SK-N-SH treated with all-trans-retinoic acid at 6 μM for 48 hours (cell line): ENCODE results near the gene RFPL2.

Experiments used
- ARNTL ChIP-seq: fragments of 450-650 bp; formaldehyde crosslinking; IDR thresholded peaks from 2 replicates; pipeline ENCODE4 v1.5.0; 2020; ENCODE audit warnings: low read depth, mild to moderate bottlenecking, moderate library complexity, borderline replicate concordance
- BACH2 ChIP-seq: fragments of 250-450 bp; sonication (Bioruptor Pico); IDR thresholded peaks from 2 replicates; pipeline ENCODE4 v1.9.0; 2021; ENCODE audit warnings: mild to moderate bottlenecking, borderline replicate concordance
- PPARA ChIP-seq: fragments of 250-450 bp; sonication (Bioruptor Pico); IDR thresholded peaks from 2 replicates; pipeline ENCODE4 v1.5.0; 2020; ENCODE audit warnings: mild to moderate bottlenecking, borderline replicate concordance
- TCF4 ChIP-seq: fragments of 250-450 bp; sonication (Bioruptor Pico); IDR thresholded peaks from 2 replicates; pipeline ENCODE4 v1.8.0; 2021; ENCODE audit warnings: mild to moderate bottlenecking, moderate library complexity, borderline replicate concordance
- TOX ChIP-seq: fragments of 250-450 bp; sonication (Bioruptor Pico); IDR thresholded peaks from 2 replicates; pipeline ENCODE4 v1.8.0; 2021; ENCODE audit warnings: mild to moderate bottlenecking, moderate library complexity, borderline replicate concordance
- ZFP3 ChIP-seq: fragments of 250-450 bp; sonication (Bioruptor Pico); IDR thresholded peaks from 2 replicates; pipeline ENCODE4 v1.5.0; 2020; ENCODE audit warnings: mild to moderate bottlenecking, moderate library complexity
- ZFP30 ChIP-seq: fragments of 450-650 bp; formaldehyde crosslinking; IDR thresholded peaks from 2 replicates; pipeline ENCODE4 v1.5.0; 2022; ENCODE audit warnings: mild to moderate bottlenecking, moderate library complexity
- ZNF565 ChIP-seq: fragments of 450-650 bp; formaldehyde crosslinking; conservative IDR thresholded peaks from 2 replicates; pipeline ENCODE4 v1.5.0; 2020; ENCODE audit warnings: low read depth, mild to moderate bottlenecking, moderate library complexity
- TF ChIP-seq, protein P1 (sequence below): fragments of 250-450 bp; sonication (Bioruptor Pico); IDR thresholded peaks from 2 replicates; pipeline ENCODE4 v1.5.1; 2020; ENCODE audit warnings: low read depth, mild to moderate bottlenecking, moderate library complexity
- TF ChIP-seq, protein P2 (sequence below): fragments of 250-450 bp; sonication (Bioruptor Pico); IDR thresholded peaks from 2 replicates; pipeline ENCODE4 v1.8.0; 2020; ENCODE audit warnings: mild to moderate bottlenecking, moderate library complexity, borderline replicate concordance
- TF ChIP-seq, protein P3 (sequence below): fragments of 250-450 bp; sonication (Bioruptor Pico); IDR thresholded peaks from 2 replicates; pipeline ENCODE4 v1.5.1; 2021; ENCODE audit warnings: mild to moderate bottlenecking, moderate library complexity

DNA sequence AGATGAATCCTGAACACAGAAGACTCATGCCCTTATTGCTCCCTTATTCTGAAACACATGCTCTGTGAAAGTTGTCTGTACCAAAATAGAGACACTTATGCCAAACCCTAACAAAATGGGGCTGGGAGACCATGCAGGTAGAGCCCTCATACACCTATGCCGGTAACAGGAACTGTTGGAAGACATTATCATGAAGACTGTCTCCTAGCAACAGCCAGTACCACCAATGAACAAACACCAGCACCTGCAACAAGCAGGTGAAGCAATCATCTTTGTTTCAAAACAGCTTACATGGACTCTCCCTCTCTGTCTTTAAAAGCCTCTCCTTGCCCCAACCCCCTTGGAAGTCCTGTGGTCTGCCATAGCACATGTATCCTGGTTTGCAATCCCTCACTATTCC, 33.0 kb upstream of the RFPL2 start:
- TF ChIP-seq ZNF565 (CRISPR knock-in tag) = no peak
- TF ChIP-seq ARNTL (CRISPR knock-in tag) = no peak
- TF ChIP-seq, protein P1, sequence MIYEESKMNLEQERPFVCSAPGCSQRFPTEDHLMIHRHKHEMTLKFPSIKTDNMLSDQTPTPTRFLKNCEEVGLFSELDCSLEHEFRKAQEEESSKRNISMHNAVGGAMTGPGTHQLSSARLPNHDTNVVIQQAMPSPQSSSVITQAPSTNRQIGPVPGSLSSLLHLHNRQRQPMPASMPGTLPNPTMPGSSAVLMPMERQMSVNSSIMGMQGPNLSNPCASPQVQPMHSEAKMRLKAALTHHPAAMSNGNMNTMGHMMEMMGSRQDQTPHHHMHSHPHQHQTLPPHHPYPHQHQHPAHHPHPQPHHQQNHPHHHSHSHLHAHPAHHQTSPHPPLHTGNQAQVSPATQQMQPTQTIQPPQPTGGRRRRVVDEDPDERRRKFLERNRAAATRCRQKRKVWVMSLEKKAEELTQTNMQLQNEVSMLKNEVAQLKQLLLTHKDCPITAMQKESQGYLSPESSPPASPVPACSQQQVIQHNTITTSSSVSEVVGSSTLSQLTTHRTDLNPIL (CRISPR knock-in tag) = no peak
- TF ChIP-seq TCF4 (CRISPR knock-in tag) = no peak
- no peak for TF ChIP-seq ZFP3
- no peak for TF ChIP-seq ZFP30
- TF ChIP-seq, protein P2, sequence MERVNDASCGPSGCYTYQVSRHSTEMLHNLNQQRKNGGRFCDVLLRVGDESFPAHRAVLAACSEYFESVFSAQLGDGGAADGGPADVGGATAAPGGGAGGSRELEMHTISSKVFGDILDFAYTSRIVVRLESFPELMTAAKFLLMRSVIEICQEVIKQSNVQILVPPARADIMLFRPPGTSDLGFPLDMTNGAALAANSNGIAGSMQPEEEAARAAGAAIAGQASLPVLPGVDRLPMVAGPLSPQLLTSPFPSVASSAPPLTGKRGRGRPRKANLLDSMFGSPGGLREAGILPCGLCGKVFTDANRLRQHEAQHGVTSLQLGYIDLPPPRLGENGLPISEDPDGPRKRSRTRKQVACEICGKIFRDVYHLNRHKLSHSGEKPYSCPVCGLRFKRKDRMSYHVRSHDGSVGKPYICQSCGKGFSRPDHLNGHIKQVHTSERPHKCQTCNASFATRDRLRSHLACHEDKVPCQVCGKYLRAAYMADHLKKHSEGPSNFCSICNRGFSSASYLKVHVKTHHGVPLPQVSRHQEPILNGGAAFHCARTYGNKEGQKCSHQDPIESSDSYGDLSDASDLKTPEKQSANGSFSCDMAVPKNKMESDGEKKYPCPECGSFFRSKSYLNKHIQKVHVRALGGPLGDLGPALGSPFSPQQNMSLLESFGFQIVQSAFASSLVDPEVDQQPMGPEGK (CRISPR knock-in tag) = no peak
- TF ChIP-seq, protein P3, sequence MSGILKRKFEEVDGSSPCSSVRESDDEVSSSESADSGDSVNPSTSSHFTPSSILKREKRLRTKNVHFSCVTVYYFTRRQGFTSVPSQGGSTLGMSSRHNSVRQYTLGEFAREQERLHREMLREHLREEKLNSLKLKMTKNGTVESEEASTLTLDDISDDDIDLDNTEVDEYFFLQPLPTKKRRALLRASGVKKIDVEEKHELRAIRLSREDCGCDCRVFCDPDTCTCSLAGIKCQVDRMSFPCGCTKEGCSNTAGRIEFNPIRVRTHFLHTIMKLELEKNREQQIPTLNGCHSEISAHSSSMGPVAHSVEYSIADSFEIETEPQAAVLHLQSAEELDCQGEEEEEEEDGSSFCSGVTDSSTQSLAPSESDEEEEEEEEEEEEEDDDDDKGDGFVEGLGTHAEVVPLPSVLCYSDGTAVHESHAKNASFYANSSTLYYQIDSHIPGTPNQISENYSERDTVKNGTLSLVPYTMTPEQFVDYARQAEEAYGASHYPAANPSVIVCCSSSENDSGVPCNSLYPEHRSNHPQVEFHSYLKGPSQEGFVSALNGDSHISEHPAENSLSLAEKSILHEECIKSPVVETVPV = no peak
- TF ChIP-seq BACH2 (CRISPR knock-in tag) = no peak
- TF ChIP-seq TOX (CRISPR knock-in tag) = no peak
- no peak for TF ChIP-seq PPARA (CRISPR knock-in tag)
